NCI-H2107 treated with DMSO at 0.1 percent for 48 hours (cell line): ENCODE measurements around the gene ENTR1.
A peak's percentile ranks its signal among the peaks of the same experiment; 100 is the strongest.
"Not testable (repeated sequence)": the region's sequence is repeated elsewhere in the genome, so short reads cannot be mapped to it uniquely, and the experiment has no call there.

Experiments
- DNase-seq: peaks from one replicate; lab custom pipeline; 2025; ENCODE audit not compliant: unreplicated experiment; lab: John Stamatoyannopoulos, UW

ENTR1 gene

GRCh38 chr9:136421791-136422190 is 11.4 kb upstream of the ENTR1 start:
- no peak for DNase-seq

- DNase-seq: no peak
Measured at GRCh38 chr9:136419092-136419420, 8.6 kb upstream of the ENTR1 start.

- DNase-seq: no peak
Measured at GRCh38 chr9:136418182-136419091, 8.0 kb upstream of the ENTR1 start.

- no peak for DNase-seq
Measured at GRCh38 chr9:136416914-136417313, 6.5 kb upstream of the ENTR1 start.

GRCh38 chr9:136416427-136416826 is 6.0 kb upstream of the ENTR1 start:
- no peak for DNase-seq

GRCh38 chr9:136412962-136413361 is 2.5 kb upstream of the ENTR1 start:
- no peak for DNase-seq

GRCh38 chr9:136411378-136411777 is 964 bp upstream of the ENTR1 start:
- no peak for DNase-seq

GRCh38 chr9:136409557-136410455 is 608 bp downstream of the ENTR1 start:
- DNase-seq: no peak

GRCh38 chr9:136407911-136408310 is 2.5 kb downstream of the ENTR1 start:
- DNase-seq: no peak

GRCh38 chr9:136407061-136407460 is 3.4 kb downstream of the ENTR1 start:
- not testable (repeated sequence) for DNase-seq

- DNase-seq: not testable (repeated sequence)
Measured at GRCh38 chr9:136405904-136406303, 4.5 kb downstream of the ENTR1 start.

- DNase-seq: no peak
Measured at GRCh38 chr9:136405481-136405880, 4.9 kb downstream of the ENTR1 start.

GRCh38 chr9:136404801-136405136 is 5.6 kb downstream of the ENTR1 start:
- no peak for DNase-seq

GRCh38 chr9:136403915-136404800 is 6.3 kb downstream of the ENTR1 start:
- DNase-seq: no peak

- no peak for DNase-seq
Measured at GRCh38 chr9:136403538-136403914, 6.9 kb downstream of the ENTR1 start.

GRCh38 chr9:136402067-136402466 is 8.3 kb downstream of the ENTR1 start:
- no peak for DNase-seq

- no peak for DNase-seq
Measured at GRCh38 chr9:136401173-136401922, 9.1 kb downstream of the ENTR1 start.

GRCh38 chr9:136400038-136400834 is 10.2 kb downstream of the ENTR1 start, which contains the start of gene SNAPC4:
SNAPC4 (minus strand) TSS chr9:136400170; CDS start chr9:136398428, 1,742 bp downstream.
- peak; percentile 67 for DNase-seq
